GM12878 (cell line): Measurements from ENCODE around the gene PREX1. TPM values are rescaled to one million over a fixed set of nuclear protein-coding genes. Genes with fewer than 3 reads are reported as not detected.

ENCODE experiments used
- ATAC-seq: fragments of 200-7000 bp; cut with Tn5 transposase; 3 replicates; pipeline ENCODE4 v1.9.1; 2020; ENCODE audit warnings: mild to moderate bottlenecking, moderate library complexity
- BruUV-seq: library from RNA; stranded (reverse); fragments of 400-500 nt; replicated peaks from 2 replicates; lab custom pipeline; 2021; lab: Mats Ljungman, UMichigan
- CTCF ChIA-PET: fragments of 300-600 bp; sonication (Branson Sonifier 250); formaldehyde crosslinking; extraction: SDS; loops from one replicate; lab custom pipeline; 2021; ENCODE audit warnings: inconsistent platforms; lab: Yijun Ruan, JAX
- POLR2A ChIA-PET: fragments of 350-600 bp; formaldehyde crosslinking; extraction: SDS; loops from one replicate; lab custom pipeline; 2021; ENCODE audit warnings: inconsistent platforms; lab: Charles Lee
- RAD21 ChIA-PET: fragments of 300-600 bp; sonication (Branson Sonifier 250); formaldehyde crosslinking; loops from one replicate; lab custom pipeline; 2023; ENCODE audit warnings: antibody characterized with exemption; ENCODE audit not compliant: unreplicated experiment; lab: Charles Lee
- SMC1A ChIA-PET: fragments of 300-600 bp; sonication (Branson Sonifier 250); formaldehyde crosslinking; loops from one replicate; lab custom pipeline; 2023; ENCODE audit not compliant: unreplicated experiment, uncharacterized antibody; lab: Charles Lee
- DNase-seq: peaks from one replicate; pipeline ENCODE4 v3.0.0-alpha.2; 2011; ENCODE audit warnings: low read depth, low spot score
- FAIRE-seq: peaks from 3 replicates; lab custom pipeline; 2011; peaks lifted over from hg19 to GRCh38; lab: Jason Lieb, UNC
- H2AFZ ChIP-seq: 2 replicates; pipeline ENCODE4 v1.6.0; 2011; ENCODE audit warnings: low read depth, low read length, control low read depth; ENCODE audit not compliant: control insufficient read depth
- H3K27ac ChIP-seq: 2 replicates; pipeline ENCODE4 v1.5.1; 2011; ENCODE audit warnings: control low read depth; ENCODE audit not compliant: control insufficient read depth, insufficient read depth
- H3K27me3 ChIP-seq, 2 experiments: replicated peaks in 1 of 2; 2 replicates each; pipeline versions ENCODE4 v1.6.0 to v1.6.1; 2011; ENCODE audit warnings: low read length in 1 of 2; ENCODE audit not compliant: control insufficient read depth in 2 of 2, insufficient read depth in 2 of 2
- H3K36me3 ChIP-seq, 2 experiments: 2 replicates each; pipeline ENCODE4 v1.5.1; 2011; ENCODE audit warnings: low read length in 1 of 2; ENCODE audit not compliant: control insufficient read depth in 2 of 2, insufficient read depth in 2 of 2
- H3K4me1 ChIP-seq: 2 replicates; pipeline ENCODE4 v1.6.1; 2011; ENCODE audit warnings: mild to moderate bottlenecking, low read length, moderate library complexity, mixed read lengths; ENCODE audit not compliant: control insufficient read depth, insufficient read depth
- H3K4me2 ChIP-seq: 2 replicates; pipeline ENCODE4 v1.6.0; 2011; ENCODE audit warnings: control low read depth; ENCODE audit not compliant: control insufficient read depth, insufficient read depth
- H3K4me3 ChIP-seq: fragments of 200-600 bp; sonication (generic); 2 replicates; pipeline ENCODE4 v1.5.1; 2016
- H3K79me2 ChIP-seq: 2 replicates; pipeline ENCODE4 v1.6.0; 2011; ENCODE audit warnings: low read length; ENCODE audit not compliant: control insufficient read depth, insufficient read depth
- H3K9ac ChIP-seq: 2 replicates; pipeline ENCODE4 v1.8.0; 2011; ENCODE audit warnings: low read length, control low read depth, mixed read lengths; ENCODE audit not compliant: control insufficient read depth, insufficient read depth
- H3K9me3 ChIP-seq: replicated peaks from 3 replicates; pipeline ENCODE4 v1.5.1; 2011; ENCODE audit warnings: mild to moderate bottlenecking, low read length; ENCODE audit not compliant: control insufficient read depth, insufficient read depth
- H4K20me1 ChIP-seq: 2 replicates; pipeline ENCODE4 v1.6.0; 2011; ENCODE audit not compliant: control insufficient read depth, insufficient read depth
- CTCF ChIP-seq, 3 experiments: IDR thresholded peaks in 2 of 3; conservative IDR thresholded peaks in 1 of 3; 2 replicates each; pipeline ENCODE4 v1.5.1; 2011; ENCODE audit warnings: low read depth in 3 of 3, low read length in 3 of 3, mild to moderate bottlenecking in 3 of 3, control low read depth in 2 of 3, moderate library complexity in 2 of 3, inconsistent platforms in 1 of 3, mixed read lengths in 1 of 3; ENCODE audit not compliant: control insufficient read depth in 2 of 3, insufficient read depth in 1 of 3; ENCODE audit errors: extremely low read depth in 1 of 3
- CUX1 ChIP-seq: IDR thresholded peaks from 2 replicates; pipeline ENCODE4 v1.6.1; 2012; ENCODE audit warnings: improper control_type of control experiment, low read depth, low read length; ENCODE audit not compliant: insufficient replicate concordance
- E2F4 ChIP-seq: IDR thresholded peaks from 2 replicates; pipeline ENCODE4 v1.6.1; 2012; ENCODE audit warnings: low read depth, low read length, improper control_type of control experiment
- HSF1 ChIP-seq: fragments of 150-350 bp; IDR thresholded peaks from 2 replicates; pipeline ENCODE4 v1.6.1; 2014; ENCODE audit warnings: mild to moderate bottlenecking, low read depth, low read length
- IKZF2 ChIP-seq, 2 experiments: fragments of 450-650 bp; IDR thresholded peaks; 2 replicates each; pipeline ENCODE4 v1.6.1; 2017; ENCODE audit warnings: mild to moderate bottlenecking in 2 of 2, moderate library complexity in 2 of 2
- NKRF ChIP-seq: fragments of 450-650 bp; conservative IDR thresholded peaks from 2 replicates; pipeline ENCODE4 v1.6.1; 2017; ENCODE audit warnings: mild to moderate bottlenecking, moderate library complexity
- TCF3 ChIP-seq: IDR thresholded peaks from 2 replicates; pipeline ENCODE4 v1.6.1; 2012; ENCODE audit warnings: low read depth, mild to moderate bottlenecking, low read length, borderline replicate concordance; ENCODE audit not compliant: insufficient read depth
- USF1 ChIP-seq: IDR thresholded peaks from 2 replicates; pipeline ENCODE4 v1.6.1; 2011; ENCODE audit warnings: borderline replicate concordance, low read depth, mild to moderate bottlenecking, moderate library complexity, mixed read lengths, low read length; ENCODE audit not compliant: insufficient read depth; ENCODE audit errors: extremely low read length
- WGBS: methylation state at CpG from one replicate; pipeline ENCODE4 v1.1.6; 2016; ENCODE audit warnings: low lambda C conversion rate; ENCODE audit not compliant: insufficient replicate concordance, insufficient coverage; ENCODE audit errors: missing lambda C conversion rate; 5-methylcytosine and 5-hydroxymethylcytosine counted together
- in situ Hi-C: fragments of 300-500 bp; cut with MboI; formaldehyde crosslinking; loops from 9 replicates; pipeline ENCODE4 v1.14.3; 2018; ENCODE audit warnings: mixed read lengths
- intact Hi-C: fragments of 100-400 bp; cut with micrococcal nuclease; formaldehyde crosslinking; loops from one replicate; pipeline ENCODE4 v1.14.2; 2022; ENCODE audit not compliant: unreplicated experiment
- polyA plus RNA-seq, 11 experiments: library from polyadenylated mRNA; depleted of rRNA in 4 of 11; unstranded in 6 of 11; stranded (reverse) in 5 of 11; fragments of >200 nt; fragmentation: Nextera tagmentation in 4 of 11; fragmentation: Illumina TruSeq in 1 of 11; extraction: Ambion mirVana in 4 of 11; extraction: Trizol in 1 of 11; gene quantifications; 1 replicate in 1 of 11; 2 replicates in 10 of 11; pipeline versions ENCODE4 v1.2.1 to v1.2.3, GENCODE V29; 2011 to 2016; ENCODE audit warnings: inconsistent platforms in 2 of 11, missing spikeins in 2 of 11, low read depth in 1 of 11
- total RNA-seq, 4 experiments: library from RNA; depleted of rRNA in 3 of 4; stranded (reverse); fragments of >200 nt in 3 of 4; fragmentation: Illumina TruSeq in 1 of 4; extraction: Trizol in 1 of 4; gene quantifications; 2 replicates each; pipeline versions ENCODE4 v1.2.1 to v1.2.3, GENCODE V29; 2013 to 2021

Gene PREX1
- total and polyA plus RNA-seq, 10 of the 15 experiments (the other 5 are each of a cell fraction or from before 2014, with no cell fraction given): 2.6 to 114 (median 38.9) TPM

GRCh38 chr20:48711044-48711428 lies 116.8 kb downstream of the PREX1 start:
- peaks cover 54% of the 10 kb centered on the region for H3K79me2 ChIP-seq
- H3K27ac ChIP-seq: no peak overlapping the region
- no peak for ATAC-seq
- H3K4me1 ChIP-seq: peaks cover 37% of the 10 kb centered on the region
- BruUV-seq: no TSS peak
- ChIA-PET POLR2A (no interaction called here), RAD21 (interaction anchor here (1.4 to 2.3 kb wide), 3 partner anchors 53 to 115 kb away, joined by 4 to 9 read pairs (median 7); no protein-coding TSS in a partner anchor), SMC1A (interaction anchor here (1.2 to 15.6 kb wide), 9 partner anchors 11 to 194 kb away, joined by 3 to 141 read pairs (median 6); no protein-coding TSS in a partner anchor), CTCF (interaction anchor here (1.2 kb wide), 1 partner anchor 13 kb away, joined by 3 read pairs; no protein-coding TSS in a partner anchor)
- 98% methylated on average over 4 of the region's 4 CpGs for WGBS
- H3K4me2 ChIP-seq: no peak overlapping the region
- no peaks in the 10 kb centered on the region for H3K9me3 ChIP-seq
- intact Hi-C loops (loop anchor here (10.0 kb wide), 1 partner anchor 194 kb away; no protein-coding TSS in a partner anchor), in situ Hi-C loops (no loop called here)
- peaks cover 6% of the 10 kb centered on the region; the same call in 1 of the 2 replicates for H4K20me1 ChIP-seq
- no peak for DNase-seq
- FAIRE-seq: no peak
- H3K36me3 ChIP-seq: peaks cover 22 to 25% of the 10 kb centered on the region in 2 experiments
- H3K4me3 ChIP-seq: no peak overlapping the region
- H3K27me3 ChIP-seq: no peaks in the 10 kb centered on the region
- no peak overlapping the region for H3K9ac ChIP-seq
- H2AFZ ChIP-seq: no peak overlapping the region
- TF ChIP-seq CUX1: no peak
- no peak for TF ChIP-seq CTCF (IDR thresholded peaks at IDR 0.05 in 2 of 3, conservative IDR thresholded peaks at IDR 0.05 in 1 of 3; ENCODE audit: control insufficient read depth in 2 of 3, extremely low read depth in 1 of 3, insufficient read depth in 1 of 3, low read depth in 3 of 3, low read length in 3 of 3)
- TF ChIP-seq NKRF: no peak
- TF ChIP-seq HSF1: no peak
- TF ChIP-seq USF1: no peak
- no peak for TF ChIP-seq TCF3
- TF ChIP-seq E2F4: no peak
- no peak for TF ChIP-seq IKZF2 (IDR thresholded peaks at IDR 0.05)
